ENCODE data around the gene HYAL3.

- TF ChIP-seq POLR2A (IDR thresholded peaks at IDR 0.05) (no peak), CTCF (IDR thresholded peaks at IDR 0.05) (no peak), POLR2AphosphoS5 (IDR thresholded peaks at IDR 0.05; ENCODE audit: insufficient read depth in 1 of 2, low read depth in 1 of 2) (no peak)
Measured at GRCh38 chr3:50258029-50258680, 41.0 kb downstream of the HYAL3 start.

All from vagina (tissue), 2 donors.